Measurements from ENCODE around the gene GRK6. TPM values are rescaled to one million over a fixed set of nuclear protein-coding genes. Genes with fewer than 3 reads are reported as not detected.

GRK6 gene
- total RNA-seq, 1 donor from 2014 or later: 28.7 TPM

GRCh38 chr5:177421062-177421798, 5.2 kb upstream of the GRK6 start:
- DNase-seq (ENCODE audit: extremely low spot score in 2 of 2): no peak
- intact Hi-C loops (cut with DNase I): no loop called here

DNA sequence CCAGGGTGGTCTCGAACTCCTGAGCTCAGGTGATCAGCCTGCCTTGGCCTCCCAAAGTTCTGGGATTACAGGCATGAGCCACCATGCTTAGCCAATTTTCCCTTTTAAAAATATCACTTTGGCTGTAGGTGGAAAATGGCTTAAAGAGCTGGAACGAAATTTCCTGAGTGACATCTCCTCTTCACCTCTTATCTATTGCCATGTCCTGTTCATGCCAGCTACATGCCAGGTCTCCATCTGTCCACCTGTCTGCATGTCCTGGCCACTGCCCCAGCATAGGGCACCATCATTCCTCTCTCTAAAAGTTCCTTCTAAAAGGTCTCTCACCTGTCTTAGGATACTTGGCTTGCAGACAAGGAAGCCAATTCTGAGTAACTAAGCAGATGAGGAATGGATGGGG, 2.8 kb upstream of the GRK6 start:
- Histone ChIP-seq H3K36me3 (no peaks in the 10 kb centered on the region), H3K4me3 (no peak overlapping the region), H3K27ac (no peak overlapping the region), H3K4me1 (peaks cover 27% of the 10 kb centered on the region), H3K27me3 (no peaks in the 10 kb centered on the region), H3K9me3 (no peaks in the 10 kb centered on the region)
- TF ChIP-seq, protein P1, sequence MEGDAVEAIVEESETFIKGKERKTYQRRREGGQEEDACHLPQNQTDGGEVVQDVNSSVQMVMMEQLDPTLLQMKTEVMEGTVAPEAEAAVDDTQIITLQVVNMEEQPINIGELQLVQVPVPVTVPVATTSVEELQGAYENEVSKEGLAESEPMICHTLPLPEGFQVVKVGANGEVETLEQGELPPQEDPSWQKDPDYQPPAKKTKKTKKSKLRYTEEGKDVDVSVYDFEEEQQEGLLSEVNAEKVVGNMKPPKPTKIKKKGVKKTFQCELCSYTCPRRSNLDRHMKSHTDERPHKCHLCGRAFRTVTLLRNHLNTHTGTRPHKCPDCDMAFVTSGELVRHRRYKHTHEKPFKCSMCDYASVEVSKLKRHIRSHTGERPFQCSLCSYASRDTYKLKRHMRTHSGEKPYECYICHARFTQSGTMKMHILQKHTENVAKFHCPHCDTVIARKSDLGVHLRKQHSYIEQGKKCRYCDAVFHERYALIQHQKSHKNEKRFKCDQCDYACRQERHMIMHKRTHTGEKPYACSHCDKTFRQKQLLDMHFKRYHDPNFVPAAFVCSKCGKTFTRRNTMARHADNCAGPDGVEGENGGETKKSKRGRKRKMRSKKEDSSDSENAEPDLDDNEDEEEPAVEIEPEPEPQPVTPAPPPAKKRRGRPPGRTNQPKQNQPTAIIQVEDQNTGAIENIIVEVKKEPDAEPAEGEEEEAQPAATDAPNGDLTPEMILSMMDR (IDR thresholded peaks at IDR 0.05): no peak
- TF ChIP-seq POLR2AphosphoS5 (IDR thresholded peaks at IDR 0.05; ENCODE audit: insufficient read depth in 1 of 2, low read depth in 1 of 2) (no peak), POLR2A (IDR thresholded peaks at IDR 0.05) (no peak)
- intact Hi-C loops (cut with DNase I): no loop called here
- no peak for DNase-seq (ENCODE audit: extremely low spot score in 2 of 2)

More at GRCh38 chr5:177421062-177421798, 5.2 kb upstream of the GRK6 start:
- TF ChIP-seq POLR2AphosphoS5 (IDR thresholded peaks at IDR 0.05; ENCODE audit: insufficient read depth in 1 of 2, low read depth in 1 of 2) (no peak), POLR2A (IDR thresholded peaks at IDR 0.05) (no peak)
- TF ChIP-seq, protein P1 (IDR thresholded peaks at IDR 0.05): no peak
- H3K9me3 ChIP-seq: no peaks in the 10 kb centered on the region
- no peak overlapping the region for H3K27ac ChIP-seq
- H3K4me1 ChIP-seq: peaks cover 8% of the 10 kb centered on the region
- H3K4me3 ChIP-seq: no peak overlapping the region
- no peaks in the 10 kb centered on the region for H3K36me3 ChIP-seq
- no peaks in the 10 kb centered on the region for H3K27me3 ChIP-seq

DNA sequence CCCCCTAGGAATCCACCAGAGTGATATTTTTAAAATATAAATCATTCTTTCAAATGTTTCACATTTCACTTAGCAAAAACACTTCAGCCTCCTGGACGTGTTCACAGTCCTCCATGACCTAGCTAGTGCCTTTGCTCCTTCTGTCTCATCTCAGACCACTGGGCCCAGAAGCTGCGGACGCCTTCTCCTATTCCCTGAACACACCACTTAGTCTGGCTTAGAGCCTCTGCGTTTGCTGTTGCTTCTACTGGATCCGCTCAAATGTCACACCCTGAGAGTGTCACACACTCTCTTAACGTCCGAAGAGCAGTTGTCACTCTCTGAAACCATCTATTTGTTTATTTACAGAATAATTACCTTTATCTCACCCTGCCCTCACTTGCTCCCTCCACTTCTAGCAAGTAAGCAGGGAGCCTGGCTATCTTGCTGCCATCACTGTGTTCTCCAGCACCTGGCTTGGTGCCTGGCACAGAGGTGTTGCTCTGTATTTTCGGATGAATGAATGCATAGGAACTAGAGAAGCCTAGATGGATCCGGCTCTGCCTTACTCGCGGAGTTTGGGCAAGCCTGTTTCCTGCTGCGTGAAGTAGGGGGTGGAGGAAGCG, 1.2 kb upstream of the GRK6 start:
- DNase-seq (ENCODE audit: extremely low spot score in 2 of 2): no peak
- Histone ChIP-seq H3K4me1 (peaks cover 42% of the 10 kb centered on the region), H3K36me3 (no peaks in the 10 kb centered on the region), H3K4me3 (peak overlapping the region; percentile 54 to 58), H3K9me3 (no peaks in the 10 kb centered on the region), H3K27me3 (no peaks in the 10 kb centered on the region), H3K27ac (peak overlapping the region; percentile 93)
- intact Hi-C loops (cut with DNase I): no loop called here
- TF ChIP-seq, protein P1 (IDR thresholded peaks at IDR 0.05): no peak
- TF ChIP-seq POLR2AphosphoS5 (IDR thresholded peaks at IDR 0.05; ENCODE audit: insufficient read depth in 1 of 2, low read depth in 1 of 2) (no peak), POLR2A (IDR thresholded peaks at IDR 0.05) (no peak)

DNA sequence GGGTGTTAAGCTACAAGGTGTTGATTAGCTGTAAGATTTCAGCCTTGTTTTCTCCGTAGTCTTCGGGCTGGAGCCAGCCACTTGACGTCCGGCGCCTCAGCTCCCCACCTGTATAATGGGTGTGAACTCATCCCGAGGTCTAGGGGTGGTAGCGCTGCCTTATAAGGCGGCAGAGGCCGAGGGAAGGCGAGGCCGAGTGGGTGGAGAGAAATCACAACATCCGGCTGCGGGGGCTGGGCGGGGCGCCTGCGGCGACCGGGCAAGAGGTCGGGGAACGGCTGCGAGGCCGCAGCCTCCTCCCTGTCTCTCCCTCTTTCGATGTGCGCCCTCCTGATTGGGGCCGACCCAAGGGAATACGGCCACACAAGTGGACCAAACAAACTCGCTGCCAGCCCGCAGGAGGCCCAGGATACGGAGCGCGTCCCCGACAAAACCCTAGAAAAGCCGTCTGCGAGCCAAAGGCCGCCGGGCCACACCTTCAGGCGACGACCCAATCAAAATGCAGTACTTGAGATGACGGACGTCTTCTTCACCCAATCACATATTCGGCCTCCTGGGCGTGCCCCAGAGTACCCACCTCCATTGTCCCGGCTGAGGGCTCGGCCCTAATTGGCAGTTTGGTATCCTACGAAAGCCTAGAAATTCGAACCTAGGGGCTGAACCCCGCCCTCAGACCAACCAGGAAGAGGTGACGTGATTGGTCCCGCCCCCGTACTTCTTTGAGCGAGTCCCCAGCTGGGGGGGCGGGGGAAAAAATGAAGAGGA, 493 bp upstream of the GRK6 start:
- peak; percentile 100 for DNase-seq (ENCODE audit: extremely low spot score in 2 of 2)
- H3K4me3 ChIP-seq: peak overlapping the region; percentile 54 to 58
- H3K4me1 ChIP-seq: peaks cover 49% of the 10 kb centered on the region
- TF ChIP-seq POLR2A (IDR thresholded peaks at IDR 0.05) (peak in 1 of 2 donors; percentile 50), POLR2AphosphoS5 (IDR thresholded peaks at IDR 0.05; ENCODE audit: insufficient read depth in 1 of 2, low read depth in 1 of 2) (peak; percentile 93 to 97)
- TF ChIP-seq, protein P1 (IDR thresholded peaks at IDR 0.05): no peak
- H3K27ac ChIP-seq: peak overlapping the region; percentile 93
- no peaks in the 10 kb centered on the region for H3K36me3 ChIP-seq
- H3K9me3 ChIP-seq: no peaks in the 10 kb centered on the region
- no peaks in the 10 kb centered on the region for H3K27me3 ChIP-seq
- intact Hi-C loops (cut with DNase I): no loop called here

All from vagina (tissue), 2 donors.